Neural cell (in vitro differentiated cells): ENCODE data around the gene SPATA9. TPM values are rescaled to one million over a fixed set of nuclear protein-coding genes. Genes with fewer than 3 reads are reported as not detected.

Source experiments
- H2AFZ ChIP-seq: fragments of 200-600, 300-800 bp; sonication (generic), shearing (Covaris generic); 2 replicates; pipeline ENCODE4 v1.6.0; 2014; ENCODE audit warnings: low read depth, mild to moderate bottlenecking, antibody characterized with exemption, low read length, moderate library complexity
- H3F3A ChIP-seq: fragments of 200-600 bp; shearing (Covaris generic); 2 replicates; pipeline ENCODE4 v1.6.1; 2016; ENCODE audit warnings: mild to moderate bottlenecking, moderate library complexity, mixed read lengths, antibody characterized with exemption, low read length; ENCODE audit not compliant: insufficient read depth, poor library complexity, severe bottlenecking
- H3K27ac ChIP-seq: fragments of 200-600, 300-800 bp; sonication (generic), shearing (Covaris generic); 2 replicates; pipeline ENCODE4 v1.5.1; 2014; ENCODE audit warnings: mild to moderate bottlenecking, low read length, moderate library complexity
- H3K27me3 ChIP-seq: fragments of 300-800, 200-600 bp; sonication (generic), shearing (Covaris generic); 2 replicates; pipeline ENCODE4 v1.6.0; 2014; ENCODE audit warnings: mild to moderate bottlenecking, low read depth, low read length, moderate library complexity; ENCODE audit not compliant: insufficient read depth
- H3K36me3 ChIP-seq: fragments of 300-800, 200-600 bp; sonication (generic), shearing (Covaris generic); 2 replicates; pipeline ENCODE4 v1.5.1; 2014; ENCODE audit warnings: mild to moderate bottlenecking, antibody characterized with exemption, low read length, moderate library complexity; ENCODE audit not compliant: insufficient read depth
- H3K4me2 ChIP-seq: fragments of 300-800, 200-600 bp; sonication (generic), shearing (Covaris generic); 2 replicates; pipeline ENCODE4 v1.6.0; 2014; ENCODE audit warnings: mild to moderate bottlenecking, low read length
- H3K4me3 ChIP-seq: fragments of 300-800, 200-600 bp; sonication (generic), shearing (Covaris generic); 2 replicates; pipeline ENCODE4 v1.5.1; 2014; ENCODE audit warnings: mild to moderate bottlenecking, low read length, moderate library complexity
- H3K79me2 ChIP-seq: fragments of 200-600 bp; shearing (Covaris generic); replicated peaks from 2 replicates; pipeline ENCODE4 v1.6.0; 2014; ENCODE audit warnings: mild to moderate bottlenecking, low read length, moderate library complexity; ENCODE audit not compliant: insufficient read depth
- H3K9ac ChIP-seq: fragments of 300-800, 200-600 bp; sonication (generic), shearing (Covaris generic); 2 replicates; pipeline ENCODE4 v1.6.1; 2016; ENCODE audit warnings: mild to moderate bottlenecking, low read length, mixed read lengths
- H3K9me2 ChIP-seq: fragments of 200-600 bp; shearing (Covaris generic); 2 replicates; pipeline ENCODE4 v1.6.1; 2016; ENCODE audit warnings: mild to moderate bottlenecking, low read length, mixed read lengths; ENCODE audit not compliant: insufficient read depth
- H3K9me3 ChIP-seq: fragments of 200-600, 300-800 bp; sonication (generic), shearing (Covaris generic); 2 replicates; pipeline ENCODE4 v1.6.1; 2016; ENCODE audit warnings: mild to moderate bottlenecking, mixed run types, low read length, moderate library complexity, mixed read lengths
- H4K20me1 ChIP-seq: fragments of 200-600 bp; shearing (Covaris generic); 2 replicates; pipeline ENCODE4 v1.6.1; 2016; ENCODE audit warnings: mild to moderate bottlenecking, mixed run types; ENCODE audit not compliant: insufficient read depth
- CTCF ChIP-seq: fragments of 450-650 bp; IDR thresholded peaks from 2 replicates; pipeline ENCODE4 v1.5.1; 2014; ENCODE audit warnings: antibody characterized with exemption, mild to moderate bottlenecking, moderate library complexity; ENCODE audit not compliant: poor library complexity, severe bottlenecking
- EP300 ChIP-seq: fragments of 450-650 bp; conservative IDR thresholded peaks from 2 replicates; pipeline ENCODE4 v1.6.1; 2014; ENCODE audit warnings: antibody characterized with exemption, mild to moderate bottlenecking, moderate library complexity; ENCODE audit not compliant: poor library complexity, severe bottlenecking
- EZH2 ChIP-seq: fragments of 200-600, 300-800 bp; shearing (Covaris generic), sonication (generic); IDR thresholded peaks from 2 replicates; pipeline ENCODE4 v1.6.1; 2014; ENCODE audit warnings: antibody characterized with exemption, low read length, borderline replicate concordance, mild to moderate bottlenecking; ENCODE audit not compliant: insufficient read depth, poor library complexity, severe bottlenecking
- MXI1 ChIP-seq: fragments of 450-650 bp; conservative IDR thresholded peaks from 2 replicates; pipeline ENCODE4 v1.6.1; 2014; ENCODE audit warnings: antibody characterized with exemption, mild to moderate bottlenecking; ENCODE audit not compliant: poor library complexity, severe bottlenecking
- POLR2AphosphoS5 ChIP-seq: IDR thresholded peaks from 2 replicates; pipeline ENCODE4 v1.6.1; 2012
- RAD21 ChIP-seq: fragments of 450-650 bp; conservative IDR thresholded peaks from 2 replicates; pipeline ENCODE4 v1.6.1; 2014; ENCODE audit warnings: antibody characterized with exemption, mild to moderate bottlenecking, moderate library complexity
- REST ChIP-seq: IDR thresholded peaks from 2 replicates; pipeline ENCODE4 v1.6.1; 2012; ENCODE audit warnings: borderline replicate concordance
- SMC3 ChIP-seq: fragments of 450-650 bp; conservative IDR thresholded peaks from 2 replicates; pipeline ENCODE4 v1.6.1; 2014; ENCODE audit warnings: antibody characterized with exemption, mild to moderate bottlenecking, moderate library complexity; ENCODE audit not compliant: poor library complexity
- TAF1 ChIP-seq: IDR thresholded peaks from 2 replicates; pipeline ENCODE4 v1.6.1; 2012; ENCODE audit warnings: low read depth
- polyA plus RNA-seq: library from polyadenylated mRNA; depleted of rRNA; stranded (reverse); fragments of >200 nt; gene quantifications from 2 replicates; pipeline ENCODE4 v1.2.3, GENCODE V29; 2014

The SPATA9 gene
- polyA plus RNA-seq, 1 donor from 2014 or later = 5.8 TPM

- TF ChIP-seq EZH2 (no peak), SMC3 (no peak), REST (no peak), TAF1 (no peak), POLR2AphosphoS5 (no peak), CTCF (no peak), MXI1 (no peak), RAD21 (no peak), EP300 (no peak)
- H4K20me1 ChIP-seq = no peaks in the 10 kb centered on the region
- no peaks in the 10 kb centered on the region for H3K79me2 ChIP-seq
- no peak overlapping the region for H3K9ac ChIP-seq
- H3K4me2 ChIP-seq = no peak overlapping the region
- no peak overlapping the region for H2AFZ ChIP-seq
- H3K9me2 ChIP-seq = no peaks in the 10 kb centered on the region
- no peak overlapping the region for H3K4me3 ChIP-seq
- H3K27ac ChIP-seq = no peak overlapping the region
- no peaks in the 10 kb centered on the region for H3K36me3 ChIP-seq
- H3F3A ChIP-seq = no peaks in the 10 kb centered on the region
- H3K9me3 ChIP-seq = no peaks in the 10 kb centered on the region
- H3K27me3 ChIP-seq = no peaks in the 10 kb centered on the region
These were observed 22.7 kb downstream of the SPATA9 start for GRCh38 chr5:95660060-95660459.

GRCh38 chr5:95655575-95655974, 27.2 kb downstream of the SPATA9 start:
- H3K27ac ChIP-seq = peak overlapping the region; percentile 38
- H3K4me3 ChIP-seq = peak overlapping the region; percentile 28
- TF ChIP-seq MXI1 (no peak), REST (no peak), RAD21 (no peak), EZH2 (no peak), POLR2AphosphoS5 (no peak), TAF1 (no peak), CTCF (no peak), EP300 (no peak), SMC3 (no peak)

More at GRCh38 chr5:95655575-95655974, 27.2 kb downstream of the SPATA9 start:
- H3K9me3 ChIP-seq = no peaks in the 10 kb centered on the region
- H3K79me2 ChIP-seq = no peaks in the 10 kb centered on the region
- no peaks in the 10 kb centered on the region for H3K9me2 ChIP-seq
- no peaks in the 10 kb centered on the region for H4K20me1 ChIP-seq
- no peak overlapping the region for H3K9ac ChIP-seq
- peak overlapping the region; percentile 2 for H3K4me2 ChIP-seq
- no peaks in the 10 kb centered on the region for H3K36me3 ChIP-seq
- H3F3A ChIP-seq = no peaks in the 10 kb centered on the region
- H2AFZ ChIP-seq = no peak overlapping the region
- H3K27me3 ChIP-seq = no peaks in the 10 kb centered on the region
